IMR-90 (cell line): ENCODE results near the gene FEZF2. TPM values are rescaled to one million over a fixed set of nuclear protein-coding genes. Genes with fewer than 3 reads are reported as not detected.
A peak's percentile ranks its signal among the peaks of the same experiment; 100 is the strongest.

Experiments
- ATAC-seq: fragments of 200-7000 bp; cut with Tn5 transposase; 2 replicates; pipeline ENCODE4 v1.9.1; 2020; ENCODE audit warnings: low read depth, mild to moderate bottlenecking, moderate library complexity
- Bru-seq: library from RNA; stranded (reverse); fragments of 400-500 nt; gene quantifications from one replicate; lab custom pipeline; 2021; lab: Mats Ljungman, UMichigan
- BruChase-seq, 2 experiments: library from RNA; stranded (reverse); fragments of 400-500 nt; gene quantifications; one replicate each; lab custom pipeline; 2021; lab: Mats Ljungman, UMichigan
- BruUV-seq: library from RNA; stranded (reverse); fragments of 400-500 nt; replicated peaks from 2 replicates; lab custom pipeline; 2021; lab: Mats Ljungman, UMichigan
- CTCF ChIA-PET: fragments of 300-600 bp; formaldehyde crosslinking; extraction: SDS; loops from one replicate; lab custom pipeline; 2021; ENCODE audit warnings: antibody characterized with exemption; lab: Yijun Ruan, JAX
- POLR2A ChIA-PET: fragments of 300-600 bp; sonication (Branson Sonifier 250); formaldehyde crosslinking; loops from one replicate; lab custom pipeline; 2022; ENCODE audit warnings: antibody characterized with exemption; ENCODE audit not compliant: unreplicated experiment; lab: Charles Lee
- DNase-seq: peaks from one replicate; pipeline ENCODE4 v3.0.0; 2013
- H2AFZ ChIP-seq: replicated peaks from 2 replicates; pipeline ENCODE3; 2013; ENCODE audit warnings: low read length, mild to moderate bottlenecking; ENCODE audit not compliant: poor library complexity
- H2AK5ac ChIP-seq: 2 replicates; pipeline ENCODE4 v1.6.1; 2013; ENCODE audit warnings: low read depth, low read length, inconsistent platforms
- H2AK9ac ChIP-seq: replicated peaks from 2 replicates; pipeline ENCODE3; 2013; ENCODE audit warnings: mild to moderate bottlenecking, low read depth, low read length, moderate library complexity; ENCODE audit not compliant: poor library complexity
- H2BK120ac ChIP-seq: 2 replicates; pipeline ENCODE4 v1.6.1; 2013; ENCODE audit warnings: low read depth, low read length, inconsistent platforms
- H2BK15ac ChIP-seq: 3 replicates; pipeline ENCODE4 v1.6.1; 2013; ENCODE audit warnings: low read depth, low read length, inconsistent platforms
- H2BK20ac ChIP-seq: 2 replicates; pipeline ENCODE4 v1.6.1; 2013; ENCODE audit warnings: low read depth, mild to moderate bottlenecking, inconsistent platforms, low read length, moderate library complexity
- H2BK5ac ChIP-seq: 2 replicates; pipeline ENCODE4 v1.6.1; 2013; ENCODE audit warnings: mild to moderate bottlenecking, low read depth, low read length, inconsistent platforms; ENCODE audit not compliant: poor library complexity, severe bottlenecking
- H3K14ac ChIP-seq: replicated peaks from 2 replicates; pipeline ENCODE4 v1.6.1; 2013; ENCODE audit warnings: low read depth, low read length, inconsistent platforms
- H3K18ac ChIP-seq: 2 replicates; pipeline ENCODE4 v1.6.1; 2013; ENCODE audit warnings: low read depth, low read length, control low read depth
- H3K23ac ChIP-seq: 2 replicates; pipeline ENCODE4 v1.6.1; 2013; ENCODE audit warnings: low read depth, low read length, inconsistent platforms
- H3K27ac ChIP-seq: 2 replicates; pipeline ENCODE4 v1.5.1; 2013; ENCODE audit warnings: mild to moderate bottlenecking, control low read depth, low read length; ENCODE audit not compliant: insufficient read depth
- H3K27me3 ChIP-seq: 2 replicates; pipeline ENCODE4 v1.6.1; 2013; ENCODE audit warnings: low read length; ENCODE audit not compliant: control insufficient read depth, insufficient read depth
- H3K36me3 ChIP-seq: 2 replicates; pipeline ENCODE4 v1.6.1; 2013; ENCODE audit warnings: low read length, mixed read lengths; ENCODE audit not compliant: control insufficient read depth, insufficient read depth
- H3K4ac ChIP-seq: 2 replicates; pipeline ENCODE4 v1.6.1; 2013; ENCODE audit warnings: low read depth, low read length, inconsistent platforms
- H3K4me1 ChIP-seq: 2 replicates; pipeline ENCODE4 v1.6.1; 2013; ENCODE audit warnings: low read length, mixed read lengths; ENCODE audit not compliant: control insufficient read depth, insufficient read depth
- H3K4me2 ChIP-seq: 2 replicates; pipeline ENCODE4 v1.6.1; 2013; ENCODE audit warnings: low read depth, mild to moderate bottlenecking, control low read depth, low read length, moderate library complexity
- H3K4me3 ChIP-seq: 2 replicates; pipeline ENCODE4 v1.5.1; 2013; ENCODE audit warnings: low read depth, mild to moderate bottlenecking, control low read depth, low read length, moderate library complexity; ENCODE audit not compliant: insufficient read depth
- H3K56ac ChIP-seq: 2 replicates; pipeline ENCODE4 v1.6.1; 2013; ENCODE audit warnings: low read length, inconsistent platforms; ENCODE audit not compliant: insufficient read depth; ENCODE audit errors: extremely low read depth
- H3K79me1 ChIP-seq, 2 experiments: 2 replicates each; pipeline ENCODE4 v1.6.1; 2013; ENCODE audit warnings: low read length in 2 of 2, inconsistent platforms in 1 of 2, low read depth in 1 of 2
- H3K9ac ChIP-seq: 2 replicates; pipeline ENCODE4 v1.6.1; 2013; ENCODE audit warnings: low read depth, low read length, control low read depth
- H3K9me1 ChIP-seq: 2 replicates; pipeline ENCODE4 v1.6.1; 2013; ENCODE audit warnings: low read length, inconsistent platforms; ENCODE audit not compliant: insufficient read depth
- H3K9me3 ChIP-seq: 2 replicates; pipeline ENCODE4 v1.6.1; 2013; ENCODE audit warnings: low read length; ENCODE audit not compliant: control insufficient read depth, insufficient read depth
- H4K20me1 ChIP-seq: 2 replicates; pipeline ENCODE4 v1.6.1; 2013; ENCODE audit warnings: low read length, inconsistent platforms; ENCODE audit not compliant: insufficient read depth
- H4K5ac ChIP-seq: 2 replicates; pipeline ENCODE4 v1.6.1; 2013; ENCODE audit warnings: mild to moderate bottlenecking, low read depth, low read length, control low read depth
- H4K8ac ChIP-seq, 2 experiments: 2 replicates each; pipeline ENCODE4 v1.6.1; 2013; ENCODE audit warnings: low read depth in 2 of 2, low read length in 2 of 2, control low read depth in 1 of 2, inconsistent platforms in 1 of 2
- H4K91ac ChIP-seq: 2 replicates; pipeline ENCODE4 v1.6.1; 2013; ENCODE audit warnings: low read depth, low read length, inconsistent platforms; ENCODE audit not compliant: insufficient read depth
- BHLHE40 ChIP-seq: fragments of 150-350 bp; IDR thresholded peaks from 2 replicates; pipeline ENCODE4 v1.6.1; 2016; ENCODE audit warnings: mild to moderate bottlenecking, low read depth, low read length
- CEBPB ChIP-seq: IDR thresholded peaks from 2 replicates; pipeline ENCODE4 v1.6.1; 2012; ENCODE audit warnings: low read depth, low read length, improper control_type of control experiment
- CTCF ChIP-seq: conservative IDR thresholded peaks from 2 replicates; pipeline ENCODE4 v1.5.1; 2012; ENCODE audit warnings: mild to moderate bottlenecking, low read depth, low read length, improper control_type of control experiment
- ELK1 ChIP-seq: fragments of 150-350 bp; IDR thresholded peaks from 2 replicates; pipeline ENCODE4 v1.6.1; 2016; ENCODE audit warnings: low read depth, mild to moderate bottlenecking, low read length, moderate library complexity, borderline replicate concordance
- FOS ChIP-seq: fragments of 150-350 bp; IDR thresholded peaks from 2 replicates; pipeline ENCODE4 v1.6.1; 2016; ENCODE audit warnings: low read depth, low read length
- MAZ ChIP-seq: IDR thresholded peaks from 2 replicates; pipeline ENCODE4 v1.6.1; 2012; ENCODE audit warnings: low read depth, mild to moderate bottlenecking, low read length, improper control_type of control experiment, moderate library complexity, borderline replicate concordance
- MXI1 ChIP-seq: IDR thresholded peaks from 2 replicates; pipeline ENCODE4 v1.6.1; 2012; ENCODE audit warnings: low read depth, mild to moderate bottlenecking, low read length, moderate library complexity, borderline replicate concordance
- POLR2A ChIP-seq: IDR thresholded peaks from 2 replicates; pipeline ENCODE4 v1.6.1; 2012; ENCODE audit warnings: mild to moderate bottlenecking, low read depth, low read length
- RAD21 ChIP-seq: IDR thresholded peaks from 2 replicates; pipeline ENCODE4 v1.6.1; 2012; ENCODE audit warnings: low read length, improper control_type of control experiment
- RCOR1 ChIP-seq: IDR thresholded peaks from 2 replicates; pipeline ENCODE4 v1.6.1; 2012; ENCODE audit warnings: mild to moderate bottlenecking, low read length, improper control_type of control experiment; ENCODE audit not compliant: insufficient replicate concordance
- RFX5 ChIP-seq: IDR thresholded peaks from 2 replicates; pipeline ENCODE4 v1.8.0; 2012; ENCODE audit warnings: low read depth, mild to moderate bottlenecking, low read length, moderate library complexity
- SMC3 ChIP-seq: fragments of 150-350 bp; IDR thresholded peaks from 2 replicates; pipeline ENCODE4 v1.6.1; 2016; ENCODE audit warnings: low read depth, mild to moderate bottlenecking, antibody characterized with exemption, low read length, moderate library complexity
- USF2 ChIP-seq: fragments of 150-350 bp; IDR thresholded peaks from 2 replicates; pipeline ENCODE4 v1.6.1; 2017; ENCODE audit warnings: mild to moderate bottlenecking, antibody characterized with exemption, low read length, low read depth
- WGBS, 2 experiments: methylation state at CpG; one replicate each; pipeline versions ENCODE4 v1.1.5 to v1.1.7; 2013; ENCODE audit warnings: missing lambda C conversion rate in 2 of 2; ENCODE audit not compliant: insufficient read length in 1 of 2; ENCODE audit errors: extremely low coverage in 2 of 2; 5-methylcytosine and 5-hydroxymethylcytosine counted together
- dilution Hi-C: fragments of 300-500 bp; cut with HindIII; formaldehyde crosslinking; loops from one replicate; pipeline ENCODE4 v1.14.3; 2018; ENCODE audit warnings: low sequenced_read_pairs; ENCODE audit not compliant: unreplicated experiment
- in situ Hi-C: fragments of 300-500 bp; cut with MboI; formaldehyde crosslinking; loops from 3 replicates; pipeline ENCODE4 v1.14.3; 2019; ENCODE audit warnings: low sequenced_read_pairs, inconsistent platforms, mixed read lengths
- intact Hi-C: fragments of 100-400 bp; cut with micrococcal nuclease; formaldehyde crosslinking; loops from 2 replicates; pipeline ENCODE4 v1.10.0; 2022
- long read RNA-seq: library from polyadenylated mRNA; unstranded; transcript quantifications from one replicate; pipeline ENCODE4 v2.0.0, GENCODE V29; 2021; ENCODE audit not compliant: unreplicated experiment
- polyA plus RNA-seq, 3 experiments: library from polyadenylated mRNA; depleted of rRNA; stranded (reverse); fragments of >200 nt; gene quantifications; 2 replicates each; pipeline ENCODE4 v1.2.3, GENCODE V29; 2012; ENCODE audit warnings: low replicate concordance in 1 of 3
- total RNA-seq: library from RNA; depleted of rRNA; stranded (reverse); fragments of >200 nt; gene quantifications from 2 replicates; pipeline ENCODE4 v1.2.3, GENCODE V29; 2012; rRNA removed

Gene FEZF2
- total RNA-seq (not detected in 2 replicates), polyA plus RNA-seq (2012; rRNA removed) (not detected in 2 replicates), Bru-seq, nascent RNA (not detected), BruChase-seq, experiment 1, labeled RNA remaining after a 6-hour chase (not detected), BruChase-seq, experiment 2, labeled RNA remaining after a 2-hour chase (not detected)
- not detected in 2 replicates for polyA plus RNA-seq (2012; cell fraction: cytosol; rRNA removed)
- polyA plus RNA-seq (2012; cell fraction: nucleus; rRNA removed; ENCODE audit: low replicate concordance): not detected in 2 replicates
- long read RNA-seq: 0 reads

- H4K8ac ChIP-seq: no peak within 1 kb of the TSS
- no peak for ATAC-seq
- 2% methylated on average over 6 of the region's 28 CpGs; no CpG with 5 or more reads in 1 of the 2 experiments for WGBS, 2 experiments
- H3K4me2 ChIP-seq: peak within 1 kb of the TSS; percentile 42; the same call in 1 of the 2 replicates
- intact Hi-C loops: no loop called here
- dilution Hi-C loops: no loop called here
- no peak within 1 kb of the TSS for H2BK15ac ChIP-seq
- H4K20me1 ChIP-seq: no peaks in the 10 kb centered on the region; the same call in 1 of the 2 replicates
- CTCF ChIA-PET: no interaction called here
- no peaks in the 10 kb centered on the region for H3K36me3 ChIP-seq
- H3K14ac ChIP-seq: no peak within 1 kb of the TSS
- H3K9me3 ChIP-seq: peaks cover 6% of the 10 kb centered on the region
- H3K9ac ChIP-seq: no peak within 1 kb of the TSS
- no peak within 1 kb of the TSS for H3K4me3 ChIP-seq
- H2AK9ac ChIP-seq: peak within 1 kb of the TSS; percentile 63
- POLR2A ChIA-PET: no interaction called here
- H3K18ac ChIP-seq: no peak within 1 kb of the TSS
- no peak within 1 kb of the TSS; the same call in 1 of the 2 replicates for H3K23ac ChIP-seq
- no peaks in the 10 kb centered on the region for H3K4me1 ChIP-seq
- H3K27me3 ChIP-seq: peaks cover 94% of the 10 kb centered on the region
- no peaks in the 10 kb centered on the region for H3K79me1 ChIP-seq
- no peak within 1 kb of the TSS for H4K91ac ChIP-seq
- no peak within 1 kb of the TSS for H2BK20ac ChIP-seq
- H3K9me1 ChIP-seq: no peaks in the 10 kb centered on the region
- BruUV-seq: no TSS peak
- H2BK120ac ChIP-seq: no peak within 1 kb of the TSS
- H2BK5ac ChIP-seq: no peak within 1 kb of the TSS
- no peak within 1 kb of the TSS for H3K4ac ChIP-seq
- no peak within 1 kb of the TSS for H3K27ac ChIP-seq
- DNase-seq: no peak
- H2AFZ ChIP-seq: peak within 1 kb of the TSS; percentile 29
- in situ Hi-C loops: no loop called here
- H2AK5ac ChIP-seq: no peak within 1 kb of the TSS
- TF ChIP-seq RAD21 (no peak), BHLHE40 (no peak), MXI1 (no peak), FOS (no peak), ELK1 (no peak), MAZ (no peak), CEBPB (no peak), POLR2A (no peak), CTCF (no peak), USF2 (no peak), RFX5 (no peak), RCOR1 (no peak), SMC3 (no peak)
- H4K5ac ChIP-seq: no peak within 1 kb of the TSS
- H3K56ac ChIP-seq: no peak within 1 kb of the TSS
Observed at GRCh38 chr3:62373215-62373614, at the start of gene FEZF2. Gene FEZF2, minus strand, starts transcription at chr3:62373550. Its CDS starts 682 bp downstream, at chr3:62372868.
